Endothelial cell of umbilical vein (primary cell): Measurements from ENCODE around the gene CTDSPL. TPM values are rescaled to one million over a fixed set of nuclear protein-coding genes. Genes with fewer than 3 reads are reported as not detected.

Experiments
- BruUV-seq: library from RNA; stranded (reverse); fragments of 400-500 nt; replicated peaks from 2 replicates; lab custom pipeline; 2021; lab: Mats Ljungman, UMichigan
- CTCF ChIA-PET: fragments of 300-600, 350-600 bp; sonication (Branson Sonifier 250); formaldehyde crosslinking; loops from one replicate; lab custom pipeline; 2021; ENCODE audit warnings: antibody characterized with exemption, inconsistent platforms; lab: Charles Lee
- POLR2A ChIA-PET: fragments of 300-600, 350-600 bp; sonication (Branson Sonifier 250); formaldehyde crosslinking; loops from one replicate; lab custom pipeline; 2021; ENCODE audit warnings: antibody characterized with exemption, inconsistent platforms; lab: Charles Lee
- DNase-seq: peaks from one replicate; pipeline ENCODE4 v3.0.0-alpha.2; 2011; ENCODE audit warnings: low read depth, low spot score
- FAIRE-seq: peaks from 2 replicates; lab custom pipeline; 2011; peaks lifted over from hg19 to GRCh38; lab: Jason Lieb, UNC
- H2AFZ ChIP-seq: 2 replicates; pipeline ENCODE4 v1.6.0; 2012; ENCODE audit warnings: low read depth, low read length, control low read depth, inconsistent platforms
- H3K27ac ChIP-seq: 2 replicates; pipeline ENCODE4 v1.5.1; 2011; ENCODE audit warnings: low read depth, mild to moderate bottlenecking, control low read depth, low read length, moderate library complexity; ENCODE audit not compliant: insufficient read depth
- H3K27me3 ChIP-seq, 2 experiments: 2 replicates each; pipeline versions ENCODE4 v1.6.0 to v1.6.1; 2011; ENCODE audit warnings: low read length in 2 of 2, mixed read lengths in 1 of 2; ENCODE audit not compliant: control insufficient read depth in 2 of 2, insufficient read depth in 2 of 2
- H3K36me3 ChIP-seq, 2 experiments: 2 replicates in 1 of 2; 3 replicates in 1 of 2; pipeline ENCODE4 v1.5.1; 2011; ENCODE audit warnings: low read length in 2 of 2, mild to moderate bottlenecking in 1 of 2, moderate library complexity in 1 of 2; ENCODE audit not compliant: control insufficient read depth in 2 of 2, insufficient read depth in 2 of 2; ENCODE audit errors: extremely low read depth in 1 of 2
- H3K4me1 ChIP-seq: 3 replicates; pipeline ENCODE4 v1.5.1; 2011; ENCODE audit warnings: mild to moderate bottlenecking, low read length; ENCODE audit not compliant: control insufficient read depth, insufficient read depth; ENCODE audit errors: extremely low read depth
- H3K4me2 ChIP-seq: 2 replicates; pipeline ENCODE4 v1.6.1; 2011; ENCODE audit warnings: low read length, control low read depth, mixed read lengths; ENCODE audit not compliant: insufficient read depth
- H3K4me3 ChIP-seq, 3 experiments: fragments of 200-600 bp in 1 of 3; sonication (generic), shearing (Covaris generic) in 1 of 3; replicated peaks in 1 of 3; 2 replicates each; pipeline ENCODE4 v1.5.1; 2011 to 2016; ENCODE audit warnings: control low read depth in 3 of 3, low read length in 3 of 3, mild to moderate bottlenecking in 2 of 3, inconsistent platforms in 1 of 3, low read depth in 1 of 3, moderate library complexity in 1 of 3; ENCODE audit not compliant: insufficient read depth in 1 of 3
- H3K79me2 ChIP-seq: 2 replicates; pipeline ENCODE4 v1.6.0; 2012; ENCODE audit warnings: low read length, inconsistent platforms; ENCODE audit not compliant: control insufficient read depth, insufficient read depth
- H3K9ac ChIP-seq: replicated peaks from 2 replicates; pipeline ENCODE3; 2011; ENCODE audit warnings: low read length, control low read depth; ENCODE audit not compliant: insufficient read depth; ENCODE audit errors: extremely low read depth
- H3K9me1 ChIP-seq: replicated peaks from 3 replicates; pipeline ENCODE4 v1.6.0; 2011; ENCODE audit warnings: mild to moderate bottlenecking, low read length; ENCODE audit not compliant: control insufficient read depth, insufficient read depth; ENCODE audit errors: extremely low read depth
- H3K9me3 ChIP-seq: replicated peaks from 2 replicates; pipeline ENCODE4 v1.5.1; 2012; ENCODE audit warnings: low read length, inconsistent platforms; ENCODE audit not compliant: control insufficient read depth, insufficient read depth
- H4K20me1 ChIP-seq: replicated peaks from 2 replicates; pipeline ENCODE3; 2011; ENCODE audit warnings: mild to moderate bottlenecking, low read length; ENCODE audit not compliant: control insufficient read depth, insufficient read depth; ENCODE audit errors: extremely low read depth
- CTCF ChIP-seq, 2 donors: IDR thresholded peaks; 1 replicate in 1 of 2; 2 replicates in 1 of 2; pipeline ENCODE4 v1.5.1; 2011; ENCODE audit warnings: low read length in 2 of 2, mild to moderate bottlenecking in 2 of 2, moderate library complexity in 2 of 2, control low read depth in 1 of 2, inconsistent platforms in 1 of 2, low read depth in 1 of 2; ENCODE audit not compliant: insufficient read depth in 1 of 2; ENCODE audit errors: extremely low read depth in 1 of 2
- EZH2 ChIP-seq: IDR thresholded peaks from 2 replicates; pipeline ENCODE4 v1.6.1; 2012; ENCODE audit warnings: borderline replicate concordance, low read depth, mild to moderate bottlenecking, moderate library complexity, low read length, inconsistent platforms; ENCODE audit not compliant: severe bottlenecking
- FOS ChIP-seq: IDR thresholded peaks from 2 replicates; pipeline ENCODE4 v1.6.1; 2011; ENCODE audit warnings: mild to moderate bottlenecking, low read length, moderate library complexity, borderline replicate concordance; ENCODE audit not compliant: insufficient read depth
- GATA2 ChIP-seq: IDR thresholded peaks from 2 replicates; pipeline ENCODE4 v1.7.0; 2011; ENCODE audit warnings: low read depth, mild to moderate bottlenecking, moderate library complexity, mixed read lengths, low read length; ENCODE audit not compliant: insufficient read length, insufficient read depth
- JUN ChIP-seq: IDR thresholded peaks from 2 replicates; pipeline ENCODE4 v1.6.1; 2011; ENCODE audit warnings: borderline replicate concordance, low read depth; ENCODE audit not compliant: insufficient read length, insufficient read depth
- MAX ChIP-seq: IDR thresholded peaks from 2 replicates; pipeline ENCODE4 v1.6.1; 2011; ENCODE audit not compliant: insufficient read depth, insufficient read length
- MYC ChIP-seq: IDR thresholded peaks from one replicate; pipeline ENCODE4 v1.6.1; 2011; ENCODE audit warnings: mild to moderate bottlenecking, low read depth, low read length
- POLR2A ChIP-seq: IDR thresholded peaks from 2 replicates; pipeline ENCODE4 v1.6.1; 2012; ENCODE audit warnings: low read depth, mild to moderate bottlenecking, control low read depth, low read length
- POLR2AphosphoS5 ChIP-seq: IDR thresholded peaks from 2 replicates; pipeline ENCODE4 v1.6.1; 2012; ENCODE audit warnings: low read depth, mild to moderate bottlenecking, control low read depth, low read length, moderate library complexity; ENCODE audit not compliant: insufficient read depth
- dilution Hi-C: fragments of 300-500 bp; cut with MboI; formaldehyde crosslinking; loops from one replicate; pipeline ENCODE4 v1.15.0; 2019; ENCODE audit warnings: low sequenced_read_pairs; ENCODE audit not compliant: extremely low pct_ligation_motif_present
- intact Hi-C: fragments of 100-400 bp; cut with micrococcal nuclease; formaldehyde crosslinking; loops from one replicate; pipeline ENCODE4 v1.10.0; 2022
- polyA plus RNA-seq, 4 experiments: library from polyadenylated mRNA; depleted of rRNA in 3 of 4; stranded (reverse) in 3 of 4; unstranded in 1 of 4; fragments of >200 nt; gene quantifications; 2 replicates each; pipeline versions ENCODE4 v1.2.1 to v1.2.3, GENCODE V29; 2011 to 2012; ENCODE audit warnings: missing spikeins in 1 of 4
- total RNA-seq: library from RNA; stranded (reverse); gene quantifications from 2 replicates; pipeline ENCODE4 v1.2.3, GENCODE V29; 2021

CTDSPL gene
- total and polyA plus RNA-seq, 2 donors (not counting 3 experiments of a cell fraction or from before 2014, with no cell fraction given) = 30.1 to 43.2 TPM

GRCh38 chr3:37903734-37904133 is 42.1 kb downstream of the CTDSPL start:
- POLR2A ChIA-PET = no interaction called here
- no peaks in the 10 kb centered on the region for H3K79me2 ChIP-seq
- CTCF ChIA-PET = no interaction called here

More at GRCh38 chr3:37903734-37904133, 42.1 kb downstream of the CTDSPL start:
- TF ChIP-seq JUN (no peak), MAX (no peak), MYC (no peak), POLR2A (no peak), CTCF (IDR thresholded peaks at IDR 0.05; ENCODE audit: extremely low read depth in 1 of 2, insufficient read depth in 1 of 2, low read depth in 1 of 2, low read length in 2 of 2) (no peak), EZH2 (no peak), POLR2AphosphoS5 (no peak), GATA2 (no peak), FOS (no peak)
- Histone ChIP-seq H3K4me1 (peaks cover 41% of the 10 kb centered on the region), H3K36me3 (no peaks in the 10 kb centered on the region), H3K4me2 (no peak overlapping the region), H3K9me1 (no peaks in the 10 kb centered on the region), H3K27me3 (no peaks in the 10 kb centered on the region), H3K9me3 (no peaks in the 10 kb centered on the region), H3K9ac (no peak overlapping the region), H2AFZ (no peak overlapping the region), H4K20me1 (no peaks in the 10 kb centered on the region), H3K4me3 (no peak overlapping the region), H3K27ac (no peak overlapping the region)
- DNase-seq = no peak
- intact Hi-C loops (no loop called here), dilution Hi-C loops (no loop called here)
- FAIRE-seq = no peak
- no TSS peak for BruUV-seq
